Left lung (tissue), 10 donors: Measurements from ENCODE around the gene TANGO6. TPM values are rescaled to one million over a fixed set of nuclear protein-coding genes. Genes with fewer than 3 reads are reported as not detected.

Experiments
- ATAC-seq: fragments of 200-7000 bp; cut with Tn5 transposase; one replicate; pipeline ENCODE4 v1.9.1; 2020; ENCODE audit warnings: moderate library complexity
- DNase-seq, 4 donors: peaks; one replicate each; pipeline ENCODE4 v3.0.0-alpha.2; 2013 to 2020
- H3K27ac ChIP-seq, 2 donors: fragments of 200-600 bp; sonication (generic) in 1 of 2; one replicate each; pipeline versions ENCODE4 v1.5.0 to v1.8.0; 2020 to 2021
- H3K27me3 ChIP-seq, 2 donors: fragments of 200-600 bp; sonication (generic) in 1 of 2; one replicate each; pipeline versions ENCODE4 v1.5.0 to v1.8.0; 2020 to 2021
- H3K36me3 ChIP-seq, 2 donors: fragments of 200-600 bp; sonication (generic) in 1 of 2; one replicate each; pipeline versions ENCODE4 v1.5.0 to v1.8.0; 2020 to 2021
- H3K4me1 ChIP-seq, 2 donors: fragments of 200-600 bp; one replicate each; pipeline ENCODE4 v1.8.0; 2021
- H3K4me3 ChIP-seq, 2 donors: fragments of 200-600 bp; sonication (generic) in 1 of 2; one replicate each; pipeline versions ENCODE4 v1.5.0 to v1.8.0; 2020 to 2021; ENCODE audit warnings: mild to moderate bottlenecking in 1 of 2
- H3K9me3 ChIP-seq, 2 donors: fragments of 200-600 bp; sonication (generic) in 1 of 2; one replicate each; pipeline versions ENCODE4 v1.5.0 to v1.8.0; 2020 to 2021
- CTCF ChIP-seq, 2 donors: fragments of 200-600 bp; sonication (generic) in 1 of 2; IDR thresholded peaks; one replicate each; pipeline versions ENCODE4 v1.5.0 to v1.8.0; 2021; ENCODE audit warnings: antibody characterized with exemption in 2 of 2
- intact Hi-C, 2 donors: fragments of 100-400 bp; cut with DNase I; formaldehyde crosslinking; loops; one replicate each; pipeline versions ENCODE4 v1.11.2 to v1.14.2; 2022
- polyA plus RNA-seq, 6 donors: library from polyadenylated mRNA; unstranded; fragments of 120-200 nt; gene quantifications; one replicate each; pipeline ENCODE4 v1.2.1, GENCODE V29; 2013; ENCODE audit not compliant: insufficient read length in 6 of 6
- total RNA-seq, 2 donors: library from RNA; stranded (reverse); fragmentation: NEBNext Ultra II Directional; extraction: Animal tissue kit (Norgen Biotek cat#: 25700); gene quantifications; one replicate each; pipeline ENCODE4 v1.2.1, GENCODE V29; 2021
- donor health status: DM: no; HTN: yes; CAD: no.
- donor health status: DM: no; HTN: no; CAD: no.

The TANGO6 gene
- total and polyA plus RNA-seq, 8 donors: 6.3 to 24.1 (median 7.9) TPM

- intact Hi-C loops: no loop called here
- H3K4me3 ChIP-seq: peak overlapping the region in 1 of 2 donors; percentile 87
Observed at GRCh38 chr16:69130461-69130860, 287.1 kb downstream of the TANGO6 start.

GRCh38 chr16:69131167-69131838 is 288.0 kb downstream of the TANGO6 start:
- Histone ChIP-seq H3K4me3 (peak overlapping the region; percentile 81 to 87), H3K27ac (peak overlapping the region; percentile 88 to 90), H3K4me1 (peaks cover 4 to 42% of the 10 kb centered on the region in 2 donors), H3K9me3 (no peaks in the 10 kb centered on the region), H3K36me3 (peaks cover 0 to 10% of the 10 kb centered on the region in 2 donors), H3K27me3 (no peaks in the 10 kb centered on the region)
- DNase-seq: peak in 1 of 4 donors; percentile 56
- intact Hi-C loops: no loop called here
- TF ChIP-seq CTCF (IDR thresholded peaks at IDR 0.05): no peak
- peak; percentile 30 for ATAC-seq

More at GRCh38 chr16:69130461-69130860, 287.1 kb downstream of the TANGO6 start:
- H3K27me3 ChIP-seq: no peaks in the 10 kb centered on the region
- peaks cover 0 to 10% of the 10 kb centered on the region in 2 donors for H3K36me3 ChIP-seq
- TF ChIP-seq CTCF (IDR thresholded peaks at IDR 0.05): no peak
- no peak overlapping the region for H3K27ac ChIP-seq
- no peaks in the 10 kb centered on the region for H3K9me3 ChIP-seq
- DNase-seq: no peak
- H3K4me1 ChIP-seq: peaks cover 4 to 44% of the 10 kb centered on the region in 2 donors
- no peak for ATAC-seq

- H3K27ac ChIP-seq: peak overlapping the region; percentile 88 to 90
- H3K4me1 ChIP-seq: peaks cover 4 to 38% of the 10 kb centered on the region in 2 donors
- intact Hi-C loops: no loop called here
- no peaks in the 10 kb centered on the region for H3K27me3 ChIP-seq
- H3K9me3 ChIP-seq: no peaks in the 10 kb centered on the region
- H3K4me3 ChIP-seq: peak overlapping the region; percentile 81 to 87
- ATAC-seq: peak; percentile 77
- TF ChIP-seq CTCF (IDR thresholded peaks at IDR 0.05): no peak
- DNase-seq: peak in 3 of 4 donors; percentile 64 to 87 (median 83)
- peaks cover 0 to 9% of the 10 kb centered on the region in 2 donors for H3K36me3 ChIP-seq
Observed at GRCh38 chr16:69131839-69132423, 288.6 kb downstream of the TANGO6 start.

- Histone ChIP-seq H3K9me3 (no peaks in the 10 kb centered on the region), H3K27me3 (no peaks in the 10 kb centered on the region), H3K27ac (peak within 1 kb of the TSS; percentile 88 to 90), H3K36me3 (peaks cover 0 to 16% of the 10 kb centered on the region in 2 donors), H3K4me1 (peaks cover 4 to 38% of the 10 kb centered on the region in 2 donors), H3K4me3 (peak within 1 kb of the TSS; percentile 81 to 87)
- peak; percentile 79 to 97 (median 88) for DNase-seq
- TF ChIP-seq CTCF (IDR thresholded peaks at IDR 0.05): no peak
- peak; percentile 92 for ATAC-seq
- intact Hi-C loops: no loop called here
Observed at GRCh38 chr16:69132424-69133252, 289.3 kb downstream of the TANGO6 start, which contains the start of the genes CHTF8 and UTP4. Gene CHTF8 (minus strand): TSS chr16:69132588. CDS start chr16:69121458, 11,130 bp downstream. Gene UTP4 (plus strand): TSS chr16:69132649. CDS start chr16:69133460, 811 bp downstream.
